Caco-2 (cell line): Measurements from ENCODE around the gene SOHLH1. TPM values are rescaled to one million over a fixed set of nuclear protein-coding genes. Genes with fewer than 3 reads are reported as not detected.

Source experiments
- BruUV-seq: library from RNA; stranded (reverse); fragments of 400-500 nt; replicated peaks from 2 replicates; lab custom pipeline; 2021; lab: Mats Ljungman, UMichigan
- CTCF ChIA-PET: fragments of 300-600 bp; sonication (Branson Sonifier 250); formaldehyde crosslinking; loops from one replicate; lab custom pipeline; 2022; ENCODE audit warnings: antibody characterized with exemption; lab: Charles Lee
- POLR2A ChIA-PET: fragments of 300-600 bp; sonication (Branson Sonifier 250); formaldehyde crosslinking; loops from one replicate; lab custom pipeline; 2022; ENCODE audit warnings: antibody characterized with exemption; lab: Charles Lee
- DNase-seq, 2 experiments: peaks; one replicate each; pipeline versions ENCODE4 v3.0.0 to v3.0.0-alpha.2; 2020 to 2022
- H3K27me3 ChIP-seq: replicated peaks from 2 replicates; pipeline ENCODE4 v1.6.0; 2011; ENCODE audit warnings: low read length; ENCODE audit not compliant: control insufficient read depth, insufficient read depth
- H3K36me3 ChIP-seq: 2 replicates; pipeline ENCODE4 v1.5.1; 2011; ENCODE audit warnings: low read length; ENCODE audit not compliant: control insufficient read depth, insufficient read depth
- H3K4me1 ChIP-seq: fragments of 250-450 bp; sonication (Bioruptor Pico); 2 replicates; pipeline ENCODE4 v1.5.1; 2020; ENCODE audit warnings: mild to moderate bottlenecking
- H3K4me3 ChIP-seq: 2 replicates; pipeline ENCODE4 v1.5.1; 2011; ENCODE audit warnings: low read depth, mild to moderate bottlenecking, control low read depth, low read length
- H3K9me3 ChIP-seq: fragments of 250-450 bp; sonication (Bioruptor Pico); 2 replicates; pipeline ENCODE4 v1.5.1; 2020; ENCODE audit warnings: mild to moderate bottlenecking, moderate library complexity
- H3K27ac Mint-ChIP-seq: one replicate; pipeline ENCODE4 v1.8.0; 2022; ENCODE audit warnings: mixed read lengths; ENCODE audit not compliant: unreplicated experiment
- H3K27me3 Mint-ChIP-seq: one replicate; pipeline ENCODE4 v1.8.0; 2022; ENCODE audit warnings: mixed read lengths; ENCODE audit not compliant: insufficient read depth, unreplicated experiment
- H3K36me3 Mint-ChIP-seq: one replicate; pipeline ENCODE4 v1.8.0; 2022; ENCODE audit warnings: mild to moderate bottlenecking, mixed read lengths; ENCODE audit not compliant: insufficient read depth, unreplicated experiment
- H3K4me1 Mint-ChIP-seq: one replicate; pipeline ENCODE4 v1.8.0; 2022; ENCODE audit warnings: low read depth, mixed read lengths; ENCODE audit not compliant: unreplicated experiment
- H3K4me3 Mint-ChIP-seq: one replicate; pipeline ENCODE4 v1.8.0; 2022; ENCODE audit warnings: mild to moderate bottlenecking, moderate library complexity, mixed read lengths; ENCODE audit not compliant: unreplicated experiment
- H3K9me3 Mint-ChIP-seq: one replicate; pipeline ENCODE4 v1.8.0; 2022; ENCODE audit warnings: mixed read lengths; ENCODE audit not compliant: unreplicated experiment
- CTCF ChIP-seq, 2 experiments: fragments of 200-600 bp in 1 of 2; IDR thresholded peaks; 1 replicate in 1 of 2; 2 replicates in 1 of 2; pipeline versions ENCODE4 v1.5.1 to v1.8.0; 2011 to 2022; ENCODE audit warnings: antibody characterized with exemption in 1 of 2, control low read depth in 1 of 2, inconsistent platforms in 1 of 2, low read depth in 1 of 2, low read length in 1 of 2, mild to moderate bottlenecking in 1 of 2, moderate library complexity in 1 of 2; ENCODE audit not compliant: insufficient read depth in 1 of 2, severe bottlenecking in 1 of 2, unreplicated experiment in 1 of 2
- intact Hi-C: fragments of 100-400 bp; cut with micrococcal nuclease; formaldehyde crosslinking; loops from one replicate; pipeline ENCODE4 v1.10.0; 2022; ENCODE audit not compliant: unreplicated experiment
- total RNA-seq: library from RNA; stranded (reverse); gene quantifications from 2 replicates; pipeline ENCODE4 v1.2.3, GENCODE V29; 2022

SOHLH1 gene
- total RNA-seq, 1 experiment from 2014 or later: 44.9 TPM

DNA sequence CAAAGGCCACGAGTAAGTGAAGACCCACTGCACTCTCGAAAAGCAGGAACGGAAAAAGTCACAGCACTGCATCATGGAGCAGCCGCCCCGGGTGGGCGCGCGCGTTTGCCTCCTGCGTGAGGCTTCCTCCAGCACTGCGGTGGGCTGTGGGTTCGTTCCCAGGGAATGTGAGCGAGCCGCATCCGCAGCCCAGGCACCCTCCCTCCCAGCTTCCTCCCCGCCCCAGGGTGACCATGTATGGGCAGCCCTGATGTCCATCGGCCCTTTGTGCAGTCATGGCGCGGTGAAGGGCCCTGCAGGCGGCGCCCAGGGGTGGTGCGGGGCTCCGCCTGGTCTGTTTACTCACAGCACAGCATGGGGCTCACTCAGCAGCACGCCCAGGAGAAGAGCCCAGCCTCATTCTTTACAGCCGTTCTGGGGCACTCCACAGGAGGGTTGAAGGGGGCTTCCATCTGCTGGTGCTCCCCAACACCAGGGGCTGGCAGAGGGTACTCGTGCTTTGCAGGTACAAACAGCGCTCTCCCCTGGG is 35.4 kb upstream of the SOHLH1 start:
- H3K36me3 Mint-ChIP-seq: peaks cover 4% of the 10 kb centered on the region
- H3K27ac Mint-ChIP-seq: no peak overlapping the region
- Histone ChIP-seq H3K4me1 (no peaks in the 10 kb centered on the region), H3K36me3 (no peaks in the 10 kb centered on the region), H3K9me3 (peaks cover 4% of the 10 kb centered on the region; the same call in 1 of the 2 replicates), H3K27me3 (no peaks in the 10 kb centered on the region), H3K4me3 (no peak overlapping the region)
- no peak for TF ChIP-seq CTCF (IDR thresholded peaks at IDR 0.05; ENCODE audit: insufficient read depth in 1 of 2, low read depth in 1 of 2, low read length in 1 of 2, severe bottlenecking in 1 of 2, unreplicated experiment in 1 of 2)
- no peak for DNase-seq
- POLR2A ChIA-PET: no interaction called here
- peaks cover 5% of the 10 kb centered on the region for H3K4me1 Mint-ChIP-seq
- H3K27me3 Mint-ChIP-seq: no peaks in the 10 kb centered on the region
- no peak overlapping the region for H3K4me3 Mint-ChIP-seq
- intact Hi-C loops: no loop called here
- CTCF ChIA-PET: no interaction called here
- H3K9me3 Mint-ChIP-seq: peaks cover 16% of the 10 kb centered on the region
- BruUV-seq: no TSS peak

DNA sequence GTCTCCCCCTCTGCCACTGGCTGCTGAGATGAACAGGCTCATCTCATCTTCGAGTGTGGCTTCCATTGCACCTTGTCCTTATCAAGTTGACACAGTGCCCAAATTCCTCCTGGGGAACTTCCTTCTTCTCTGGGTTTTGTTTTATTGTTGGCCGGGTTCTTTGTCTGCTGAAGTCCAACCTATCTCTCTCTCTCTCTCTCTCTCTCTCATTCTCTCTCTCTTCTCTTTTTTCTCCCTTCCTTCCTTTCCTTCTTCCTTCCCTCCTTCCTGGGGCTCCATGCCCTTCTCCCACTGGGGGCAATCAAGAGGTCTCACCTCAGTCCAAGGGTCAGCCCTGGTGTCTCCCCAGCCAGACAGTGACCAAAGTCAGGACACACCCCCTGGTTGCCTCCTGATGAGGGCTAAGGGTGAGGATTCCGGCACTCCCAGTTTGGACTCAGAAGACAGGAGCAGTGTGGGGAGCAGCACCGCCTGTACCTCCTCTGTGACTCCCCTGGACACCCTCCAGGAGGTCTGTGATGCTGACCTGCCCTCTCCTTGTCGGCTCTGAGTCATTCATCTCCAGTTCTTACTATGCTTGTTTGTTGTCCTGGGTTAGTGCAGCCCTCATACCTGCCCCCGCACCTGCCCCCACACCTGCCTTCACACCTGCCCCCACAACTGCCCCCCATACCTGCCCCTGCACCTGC is 33.4 kb upstream of the SOHLH1 start:
- Mint-ChIP-seq H3K27me3 (peaks cover 3% of the 10 kb centered on the region), H3K4me1 (peaks cover 5% of the 10 kb centered on the region), H3K9me3 (peaks cover 16% of the 10 kb centered on the region), H3K27ac (no peak overlapping the region), H3K4me3 (no peak overlapping the region), H3K36me3 (peaks cover 4% of the 10 kb centered on the region)
- Histone ChIP-seq H3K4me1 (no peaks in the 10 kb centered on the region), H3K36me3 (no peaks in the 10 kb centered on the region), H3K9me3 (peaks cover 4% of the 10 kb centered on the region; the same call in 1 of the 2 replicates), H3K27me3 (no peaks in the 10 kb centered on the region), H3K4me3 (no peak overlapping the region)
- POLR2A ChIA-PET: no interaction called here
- DNase-seq: no peak
- CTCF ChIA-PET: no interaction called here
- no peak for TF ChIP-seq CTCF (IDR thresholded peaks at IDR 0.05; ENCODE audit: insufficient read depth in 1 of 2, low read depth in 1 of 2, low read length in 1 of 2, severe bottlenecking in 1 of 2, unreplicated experiment in 1 of 2)
- BruUV-seq: no TSS peak
- intact Hi-C loops: no loop called here

DNA sequence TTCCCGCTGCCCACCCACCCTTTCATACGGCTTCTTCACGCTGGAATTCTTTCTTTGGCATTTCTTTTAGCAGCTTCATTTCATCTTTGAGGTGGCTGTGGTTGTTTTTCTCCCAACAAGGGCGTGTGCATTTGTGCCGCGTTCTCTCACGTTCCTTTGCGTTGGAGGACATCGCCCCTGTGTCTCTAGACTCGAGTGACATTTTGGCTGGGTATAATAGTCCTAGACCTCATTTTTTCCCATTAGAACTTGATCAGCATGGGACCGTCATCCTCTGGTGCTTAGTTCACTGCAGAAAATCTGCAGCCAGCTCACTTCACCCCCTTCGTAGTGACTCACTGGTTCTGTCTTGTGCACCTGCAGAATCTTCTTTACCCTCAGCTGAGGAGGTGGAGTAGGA is 32.2 kb upstream of the SOHLH1 start:
- Mint-ChIP-seq H3K4me1 (peaks cover 5% of the 10 kb centered on the region), H3K27me3 (peaks cover 13% of the 10 kb centered on the region), H3K9me3 (peaks cover 16% of the 10 kb centered on the region), H3K4me3 (no peak overlapping the region), H3K27ac (no peak overlapping the region), H3K36me3 (peaks cover 4% of the 10 kb centered on the region)
- no peaks in the 10 kb centered on the region for H3K27me3 ChIP-seq
- ChIA-PET CTCF (no interaction called here), POLR2A (no interaction called here)
- no peak for DNase-seq
- no peak for TF ChIP-seq CTCF (IDR thresholded peaks at IDR 0.05; ENCODE audit: insufficient read depth in 1 of 2, low read depth in 1 of 2, low read length in 1 of 2, severe bottlenecking in 1 of 2, unreplicated experiment in 1 of 2)
- H3K4me1 ChIP-seq: no peaks in the 10 kb centered on the region
- BruUV-seq: no TSS peak
- H3K36me3 ChIP-seq: no peaks in the 10 kb centered on the region
- H3K4me3 ChIP-seq: no peak overlapping the region
- intact Hi-C loops: no loop called here
- peaks cover 4% of the 10 kb centered on the region; the same call in 1 of the 2 replicates for H3K9me3 ChIP-seq
